Transverse colon (tissue), 4 donors: ENCODE measurements around the gene CCDC107.

Source experiments
- CTCF ChIP-seq, 5 experiments: fragments of 200-600 bp in 3 of 5; fragments of 450-650 bp in 2 of 5; sonication (generic) in 3 of 5; IDR thresholded peaks; 1 replicate in 2 of 5; 2 replicates in 3 of 5; pipeline ENCODE4 v1.5.1; 2016 to 2017; ENCODE audit warnings: antibody characterized with exemption in 5 of 5, inconsistent platforms in 3 of 5, mild to moderate bottlenecking in 2 of 5, moderate library complexity in 1 of 5
- EP300 ChIP-seq: sonication (generic); formaldehyde crosslinking; IDR thresholded peaks from one replicate; pipeline ENCODE4 v1.6.1; 2017; ENCODE audit warnings: antibody characterized with exemption, low read depth
- POLR2A ChIP-seq: fragments of 450-650 bp; IDR thresholded peaks from one replicate; pipeline ENCODE4 v1.6.1; 2016; ENCODE audit warnings: antibody characterized with exemption, mild to moderate bottlenecking, moderate library complexity
- POLR2AphosphoS5 ChIP-seq, 3 donors: sonication (generic); formaldehyde crosslinking; IDR thresholded peaks; one replicate each; pipeline ENCODE4 v1.6.1; 2016; ENCODE audit warnings: antibody characterized with exemption in 3 of 3

- no peak for TF ChIP-seq CTCF (IDR thresholded peaks at IDR 0.05)
- no peak for TF ChIP-seq POLR2AphosphoS5 (IDR thresholded peaks at IDR 0.05)
- TF ChIP-seq POLR2A: no peak
- TF ChIP-seq EP300: no peak
Observed at GRCh38 chr9:35615981-35616680, 42.0 kb upstream of the CCDC107 start.
